Liver (tissue), 9 donors: Measurements from ENCODE around the gene EXOC5. TPM values are rescaled to one million over a fixed set of nuclear protein-coding genes. Genes with fewer than 3 reads are reported as not detected.
"Not testable (repeated sequence)": the region's sequence is repeated elsewhere in the genome, so short reads cannot be mapped to it uniquely, and the experiment has no call there.

ENCODE experiments used
- DNase-seq: peaks from one replicate; pipeline ENCODE4 v3.0.0-alpha.2; 2017; ENCODE audit warnings: low spot score
- H3K27ac ChIP-seq, 2 donors: one replicate each; pipeline ENCODE4 v1.7.0; 2013; ENCODE audit warnings: inconsistent platforms in 2 of 2, low read length in 2 of 2, control low read depth in 1 of 2, low read depth in 1 of 2, mild to moderate bottlenecking in 1 of 2
- H3K27me3 ChIP-seq, 4 donors: one replicate each; pipeline versions ENCODE4 v1.6.1 to v1.7.0; 2013; ENCODE audit warnings: low read length in 3 of 4, inconsistent platforms in 1 of 4, mild to moderate bottlenecking in 1 of 4, moderate library complexity in 1 of 4; ENCODE audit not compliant: control insufficient read depth in 4 of 4, insufficient read depth in 4 of 4
- H3K36me3 ChIP-seq, 4 donors: one replicate each; pipeline versions ENCODE4 v1.6.1 to v1.7.0; 2013; ENCODE audit warnings: low read length in 3 of 4, mild to moderate bottlenecking in 3 of 4, low read depth in 1 of 4, moderate library complexity in 1 of 4; ENCODE audit not compliant: control insufficient read depth in 4 of 4, insufficient read depth in 3 of 4
- H3K4me1 ChIP-seq, 4 donors: one replicate each; pipeline versions ENCODE4 v1.6.1 to v1.7.0; 2013; ENCODE audit warnings: low read length in 3 of 4, mild to moderate bottlenecking in 3 of 4, moderate library complexity in 1 of 4; ENCODE audit not compliant: control insufficient read depth in 4 of 4, insufficient read depth in 4 of 4
- H3K4me3 ChIP-seq, 3 donors: one replicate each; pipeline versions ENCODE4 v1.6.1 to v1.7.0; 2013; ENCODE audit warnings: low read length in 3 of 3, control low read depth in 1 of 3, low read depth in 1 of 3, mild to moderate bottlenecking in 1 of 3
- H3K9ac ChIP-seq, 2 donors: one replicate each; pipeline ENCODE4 v1.7.0; 2013; ENCODE audit warnings: low read length in 2 of 2, mild to moderate bottlenecking in 2 of 2, moderate library complexity in 2 of 2, control low read depth in 1 of 2, low read depth in 1 of 2
- H3K9me3 ChIP-seq, 4 donors: one replicate each; pipeline versions ENCODE4 v1.6.1 to v1.7.0; 2013; ENCODE audit warnings: low read length in 3 of 4; ENCODE audit not compliant: control insufficient read depth in 4 of 4
- ATF3 ChIP-seq: IDR thresholded peaks from 2 replicates; pipeline ENCODE4 v1.6.1; 2016; ENCODE audit warnings: antibody characterized with exemption
- CTCF ChIP-seq: fragments of 150-350 bp; IDR thresholded peaks from 2 replicates; pipeline ENCODE4 v1.5.1; 2017; ENCODE audit warnings: improper control_type of control experiment, low read depth, low read length; ENCODE audit not compliant: missing input control
- EGR1 ChIP-seq, 2 donors: IDR thresholded peaks; 2 replicates each; pipeline ENCODE4 v1.6.1; 2016 to 2018; ENCODE audit warnings: antibody characterized with exemption in 2 of 2, low read depth in 2 of 2
- FOXA1 ChIP-seq: IDR thresholded peaks from 2 replicates; pipeline ENCODE4 v1.6.1; 2016; ENCODE audit warnings: antibody characterized with exemption
- GABPA ChIP-seq, 2 donors: IDR thresholded peaks in 1 of 2; conservative IDR thresholded peaks in 1 of 2; 2 replicates each; pipeline ENCODE4 v1.6.1; 2016; ENCODE audit warnings: antibody characterized with exemption in 2 of 2, mild to moderate bottlenecking in 1 of 2, moderate library complexity in 1 of 2
- HNF4G ChIP-seq: IDR thresholded peaks from 2 replicates; pipeline ENCODE4 v1.6.1; 2016; ENCODE audit warnings: antibody characterized with exemption
- MAX ChIP-seq: IDR thresholded peaks from 2 replicates; pipeline ENCODE4 v1.6.1; 2016; ENCODE audit warnings: antibody characterized with exemption
- RAD21 ChIP-seq, 2 donors: IDR thresholded peaks; 2 replicates each; pipeline ENCODE4 v1.6.1; 2016; ENCODE audit warnings: antibody characterized with exemption in 2 of 2, mild to moderate bottlenecking in 2 of 2
- WGBS: extraction: QIAGEN DNeasy Blood & Tissue Kit; methylation state at CpG from one replicate; pipeline ENCODE4 v1.1.7; 2013; 5-methylcytosine and 5-hydroxymethylcytosine counted together
- polyA plus RNA-seq, 2 donors: library from polyadenylated mRNA; stranded (reverse) in 1 of 2; unstranded in 1 of 2; fragments of 200-250 nt in 1 of 2; fragments of >200 nt in 1 of 2; fragmentation: Nextera tagmentation in 1 of 2; extraction: Ambion mirVana in 1 of 2; gene quantifications; one replicate each; pipeline versions ENCODE4 v1.2.1 to v1.2.3, GENCODE V29; 2013 to 2015
- total RNA-seq, 2 donors: library from RNA; depleted of rRNA; stranded (reverse); fragments of >200 nt; gene quantifications; one replicate each; pipeline ENCODE4 v1.2.3, GENCODE V29; 2014
- donor health status: healthy.
- donor health status: healthy.
- donor health status: healthy.
- donor health status: healthy.
- donor health status: healthy.

The EXOC5 gene
- total and polyA plus RNA-seq, 4 donors: 7.9 to 28.9 (median 20.8) TPM

GRCh38 chr14:57205938-57206337 is 62.8 kb downstream of the EXOC5 start (continued):
- no peak for TF ChIP-seq HNF4G
- no peak for TF ChIP-seq MAX
- TF ChIP-seq FOXA1: no peak
- no peak for TF ChIP-seq ATF3
- TF ChIP-seq GABPA (IDR thresholded peaks at IDR 0.05 in 1 of 2, conservative IDR thresholded peaks at IDR 0.05 in 1 of 2): no peak
- TF ChIP-seq EGR1 (IDR thresholded peaks at IDR 0.05; ENCODE audit: low read depth in 2 of 2): no peak

- not testable (repeated sequence) for H3K4me3 ChIP-seq, H3K36me3 ChIP-seq, H3K4me1 ChIP-seq, H3K27me3 ChIP-seq, DNase-seq, H3K27ac ChIP-seq, H3K9me3 ChIP-seq, H3K9ac ChIP-seq
- TF ChIP-seq RAD21 (IDR thresholded peaks at IDR 0.05): peak in 1 of 2 donors; percentile 13
- TF ChIP-seq CTCF: peak; percentile 6
Measured at GRCh38 chr14:57202672-57203071, 66.0 kb downstream of the EXOC5 start.

GRCh38 chr14:57199921-57200320 is 68.8 kb downstream of the EXOC5 start:
- DNase-seq: no peak
- H3K36me3 ChIP-seq: no peaks in the 10 kb centered on the region
- 92% methylated on average over 6 of the region's 6 CpGs for WGBS
- TF ChIP-seq ATF3: no peak
- no peaks in the 10 kb centered on the region for H3K9me3 ChIP-seq
- no peaks in the 10 kb centered on the region for H3K4me1 ChIP-seq
- no peak overlapping the region for H3K27ac ChIP-seq
- H3K27me3 ChIP-seq: no peaks in the 10 kb centered on the region
- H3K9ac ChIP-seq: no peak overlapping the region
- no peak overlapping the region for H3K4me3 ChIP-seq

GRCh38 chr14:57189070-57189469 is 79.6 kb downstream of the EXOC5 start:
- Histone ChIP-seq H3K4me1 (no peaks in the 10 kb centered on the region), H3K27me3 (no peaks in the 10 kb centered on the region), H3K27ac (no peak overlapping the region), H3K4me3 (no peak overlapping the region), H3K9ac (no peak overlapping the region), H3K9me3 (no peaks in the 10 kb centered on the region), H3K36me3 (no peaks in the 10 kb centered on the region)
- DNase-seq: no peak
- TF ChIP-seq MAX: no peak
- no peak for TF ChIP-seq HNF4G
- TF ChIP-seq EGR1 (IDR thresholded peaks at IDR 0.05; ENCODE audit: low read depth in 2 of 2): no peak
- 79% methylated on average over 7 of the region's 7 CpGs for WGBS
